SU-DHL-6 (cell line): ENCODE measurements around the gene GDF10.

Experiments
- H2AFZ ChIP-seq: fragments of 200-600 bp; sonication (generic); 2 replicates; pipeline ENCODE4 v1.6.1; 2014; ENCODE audit warnings: low read depth, mild to moderate bottlenecking, moderate library complexity, mixed read lengths, antibody characterized with exemption, low read length; ENCODE audit not compliant: severe bottlenecking
- H3F3A ChIP-seq: fragments of 200-600 bp; shearing (Covaris generic); 2 replicates; pipeline ENCODE4 v1.6.0; 2016; ENCODE audit warnings: antibody characterized with exemption, mild to moderate bottlenecking; ENCODE audit not compliant: insufficient read depth
- H3K27ac ChIP-seq: fragments of 200-600 bp; sonication (generic); 2 replicates; pipeline ENCODE4 v1.5.1; 2016; ENCODE audit warnings: low read depth, mild to moderate bottlenecking, low read length, moderate library complexity, mixed read lengths
- H3K27me3 ChIP-seq: fragments of 200-600 bp; sonication (generic), shearing (Covaris generic); 2 replicates; pipeline ENCODE4 v1.6.0; 2014; ENCODE audit warnings: mild to moderate bottlenecking, low read length
- H3K36me3 ChIP-seq: fragments of 200-600 bp; sonication (generic); 2 replicates; pipeline ENCODE4 v1.6.1; 2014; ENCODE audit warnings: mild to moderate bottlenecking, low read length, mixed read lengths
- H3K4me2 ChIP-seq: fragments of 300-600, 200-600 bp; shearing (Covaris generic), sonication (generic); 2 replicates; pipeline ENCODE4 v1.6.0; 2014; ENCODE audit warnings: low read length, low read depth, mild to moderate bottlenecking; ENCODE audit not compliant: poor library complexity, severe bottlenecking
- H3K4me3 ChIP-seq: fragments of 200-600 bp; sonication (generic); 2 replicates; pipeline ENCODE4 v1.5.1; 2014; ENCODE audit warnings: antibody characterized with exemption, low read length, mild to moderate bottlenecking, mixed read lengths; ENCODE audit not compliant: insufficient read depth, poor library complexity, severe bottlenecking
- H3K79me2 ChIP-seq: fragments of 200-600 bp; sonication (generic); 2 replicates; pipeline ENCODE4 v1.6.1; 2014; ENCODE audit warnings: mild to moderate bottlenecking, low read length, moderate library complexity; ENCODE audit not compliant: insufficient read depth
- H3K9ac ChIP-seq: fragments of 200-600 bp; sonication (generic); 2 replicates; pipeline ENCODE4 v1.7.0; 2014; ENCODE audit warnings: mild to moderate bottlenecking, low read length
- H3K9me2 ChIP-seq: fragments of 200-600 bp; sonication (generic); replicated peaks from 2 replicates; pipeline ENCODE4 v1.6.1; 2014; ENCODE audit warnings: low read length; ENCODE audit not compliant: insufficient read depth
- H3K9me3 ChIP-seq: fragments of 200-600 bp; sonication (generic); 2 replicates; pipeline ENCODE4 v1.6.1; 2014; ENCODE audit warnings: low read length, mixed read lengths; ENCODE audit not compliant: insufficient read depth
- H4K20me1 ChIP-seq: fragments of 200-600 bp; sonication (generic); 2 replicates; pipeline ENCODE4 v1.6.1; 2014; ENCODE audit warnings: low read depth, mild to moderate bottlenecking, antibody characterized with exemption, low read length, moderate library complexity, mixed read lengths
- EZH2phosphoT487 ChIP-seq: fragments of 200-600 bp; sonication (generic), shearing (Covaris generic); conservative IDR thresholded peaks from 2 replicates; pipeline ENCODE4 v1.6.1; 2018; ENCODE audit warnings: mild to moderate bottlenecking, antibody characterized with exemption, low read length, moderate library complexity, mixed read lengths
- TF ChIP-seq, protein P1 (sequence below): fragments of 200-600 bp; sonication (generic); IDR thresholded peaks from one replicate; pipeline ENCODE4 v1.5.1; 2017; ENCODE audit warnings: antibody characterized with exemption, mild to moderate bottlenecking, low read length, moderate library complexity; ENCODE audit not compliant: insufficient read depth, poor library complexity, severe bottlenecking

The GDF10 gene

GRCh38 chr10:47340608-47341170 is 40.7 kb downstream of the GDF10 start:
- no peaks in the 10 kb centered on the region for H4K20me1 ChIP-seq
- no peaks in the 10 kb centered on the region for H3K36me3 ChIP-seq
- no peaks in the 10 kb centered on the region for H3K79me2 ChIP-seq
- no peak overlapping the region for H3K27ac ChIP-seq
- no peak for TF ChIP-seq EZH2phosphoT487
- TF ChIP-seq, protein P1, sequence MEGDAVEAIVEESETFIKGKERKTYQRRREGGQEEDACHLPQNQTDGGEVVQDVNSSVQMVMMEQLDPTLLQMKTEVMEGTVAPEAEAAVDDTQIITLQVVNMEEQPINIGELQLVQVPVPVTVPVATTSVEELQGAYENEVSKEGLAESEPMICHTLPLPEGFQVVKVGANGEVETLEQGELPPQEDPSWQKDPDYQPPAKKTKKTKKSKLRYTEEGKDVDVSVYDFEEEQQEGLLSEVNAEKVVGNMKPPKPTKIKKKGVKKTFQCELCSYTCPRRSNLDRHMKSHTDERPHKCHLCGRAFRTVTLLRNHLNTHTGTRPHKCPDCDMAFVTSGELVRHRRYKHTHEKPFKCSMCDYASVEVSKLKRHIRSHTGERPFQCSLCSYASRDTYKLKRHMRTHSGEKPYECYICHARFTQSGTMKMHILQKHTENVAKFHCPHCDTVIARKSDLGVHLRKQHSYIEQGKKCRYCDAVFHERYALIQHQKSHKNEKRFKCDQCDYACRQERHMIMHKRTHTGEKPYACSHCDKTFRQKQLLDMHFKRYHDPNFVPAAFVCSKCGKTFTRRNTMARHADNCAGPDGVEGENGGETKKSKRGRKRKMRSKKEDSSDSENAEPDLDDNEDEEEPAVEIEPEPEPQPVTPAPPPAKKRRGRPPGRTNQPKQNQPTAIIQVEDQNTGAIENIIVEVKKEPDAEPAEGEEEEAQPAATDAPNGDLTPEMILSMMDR: peak; percentile 93
- no peak overlapping the region for H3K4me2 ChIP-seq
- no peaks in the 10 kb centered on the region for H3K9me3 ChIP-seq
- H3K4me3 ChIP-seq: no peak overlapping the region
- H3F3A ChIP-seq: no peaks in the 10 kb centered on the region
- H3K9ac ChIP-seq: no peak overlapping the region
- no peaks in the 10 kb centered on the region for H3K27me3 ChIP-seq
- H3K9me2 ChIP-seq: no peaks in the 10 kb centered on the region
- no peak overlapping the region for H2AFZ ChIP-seq

DNA sequence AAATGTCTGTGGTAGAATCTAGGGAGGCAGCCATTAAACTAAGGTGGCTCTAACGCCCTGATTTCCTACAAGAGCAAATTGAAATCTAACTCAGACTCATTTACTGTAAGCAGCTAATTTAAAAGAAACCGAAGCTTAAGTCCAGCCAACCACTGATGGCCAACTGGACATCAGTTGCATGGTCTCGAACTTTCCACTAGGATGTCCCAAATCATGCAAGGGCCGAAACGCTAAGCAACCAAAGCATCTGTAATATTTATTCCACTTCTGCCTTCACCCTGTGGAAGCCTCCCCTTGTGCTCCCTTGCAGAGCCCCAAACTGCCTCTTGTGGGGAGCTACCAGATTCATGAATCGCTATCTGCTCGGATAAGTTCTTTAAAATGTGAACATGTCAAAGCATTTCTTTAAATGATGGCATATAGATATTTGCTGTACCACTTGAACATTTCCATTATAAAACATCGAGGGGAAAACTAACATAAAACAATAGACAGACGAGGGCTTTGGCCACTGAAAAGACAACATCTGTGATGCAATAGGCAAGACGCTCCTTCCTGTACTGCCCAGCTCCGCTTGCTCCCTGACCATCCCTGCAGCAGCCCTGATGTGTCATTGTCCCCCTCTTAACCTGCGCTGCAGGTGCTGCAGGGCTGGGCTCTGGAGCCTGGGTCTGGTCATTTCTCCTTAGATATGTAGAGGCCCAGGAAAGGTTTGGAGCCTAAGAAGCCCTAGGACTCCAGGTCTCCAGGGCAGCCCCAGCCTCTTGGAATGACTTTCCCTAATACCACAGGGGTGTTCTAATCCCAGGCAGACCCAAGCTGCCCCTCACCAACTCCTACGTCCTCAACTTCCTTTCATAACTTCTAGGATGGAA is 45.2 kb downstream of the GDF10 start:
- Histone ChIP-seq H3F3A (no peaks in the 10 kb centered on the region), H4K20me1 (no peaks in the 10 kb centered on the region), H3K9me2 (no peaks in the 10 kb centered on the region), H3K9me3 (no peaks in the 10 kb centered on the region), H3K27me3 (no peaks in the 10 kb centered on the region), H3K4me3 (no peak overlapping the region), H3K79me2 (no peaks in the 10 kb centered on the region), H3K27ac (no peak overlapping the region), H3K4me2 (no peak overlapping the region), H2AFZ (no peak overlapping the region), H3K9ac (no peak overlapping the region), H3K36me3 (no peaks in the 10 kb centered on the region)
- no peak for TF ChIP-seq EZH2phosphoT487
- TF ChIP-seq, protein P1: no peak

GRCh38 chr10:47346581-47347302 is 46.7 kb downstream of the GDF10 start:
- no peaks in the 10 kb centered on the region for H3K27me3 ChIP-seq
- no peaks in the 10 kb centered on the region for H3F3A ChIP-seq
- H3K4me2 ChIP-seq: no peak overlapping the region
- H3K36me3 ChIP-seq: no peaks in the 10 kb centered on the region
- no peak overlapping the region for H2AFZ ChIP-seq
- no peaks in the 10 kb centered on the region for H3K9me2 ChIP-seq
- H3K9ac ChIP-seq: no peak overlapping the region
- H3K4me3 ChIP-seq: no peak overlapping the region
- no peak overlapping the region for H3K27ac ChIP-seq
- no peaks in the 10 kb centered on the region for H3K79me2 ChIP-seq
- no peaks in the 10 kb centered on the region for H3K9me3 ChIP-seq
- no peak for TF ChIP-seq EZH2phosphoT487
- TF ChIP-seq, protein P1: no peak
- no peaks in the 10 kb centered on the region for H4K20me1 ChIP-seq
